Measurements from ENCODE around the gene FGF6.

The FGF6 gene

DNA sequence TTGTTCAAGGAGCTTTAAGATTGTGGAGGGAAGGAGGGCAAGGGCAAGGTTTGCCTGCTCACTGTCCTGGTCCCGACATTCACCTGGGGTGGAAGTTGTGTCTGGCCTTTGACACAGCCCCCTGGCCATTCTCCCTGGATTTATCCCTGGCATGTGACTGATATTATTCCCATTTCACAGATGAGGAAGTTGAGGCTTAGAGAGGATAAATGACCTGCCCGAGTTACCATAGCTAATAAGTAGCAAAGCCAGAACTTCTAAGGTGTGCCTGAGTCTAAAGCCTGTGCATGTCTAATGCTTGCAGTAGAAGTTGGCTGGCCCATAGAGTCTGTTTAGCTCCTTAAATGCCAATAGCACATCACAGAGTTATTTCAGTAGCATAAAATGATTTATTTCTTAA is 720 bp upstream of the FGF6 start:
- no peak for DNase-seq

DNA sequence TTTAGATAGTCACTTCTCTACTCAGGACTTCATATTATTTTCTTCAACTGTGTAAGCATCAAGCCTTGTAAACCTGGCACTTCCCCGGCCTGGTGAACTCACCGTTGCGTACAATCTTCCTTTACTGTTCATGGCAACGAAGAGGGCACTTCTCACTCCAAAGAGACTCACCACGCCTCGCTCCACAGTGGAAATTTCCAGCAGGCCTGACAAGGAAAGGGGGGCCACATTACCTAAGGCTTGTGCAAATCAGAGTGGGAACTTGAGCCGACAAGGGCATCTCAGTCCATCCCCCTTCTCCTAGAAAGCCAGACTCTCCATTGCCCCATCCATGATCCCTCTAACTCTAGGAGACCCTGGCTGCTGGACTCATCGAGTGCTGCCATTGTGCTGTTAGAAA is 1.6 kb downstream of the FGF6 start:
- no peak for DNase-seq

DNA sequence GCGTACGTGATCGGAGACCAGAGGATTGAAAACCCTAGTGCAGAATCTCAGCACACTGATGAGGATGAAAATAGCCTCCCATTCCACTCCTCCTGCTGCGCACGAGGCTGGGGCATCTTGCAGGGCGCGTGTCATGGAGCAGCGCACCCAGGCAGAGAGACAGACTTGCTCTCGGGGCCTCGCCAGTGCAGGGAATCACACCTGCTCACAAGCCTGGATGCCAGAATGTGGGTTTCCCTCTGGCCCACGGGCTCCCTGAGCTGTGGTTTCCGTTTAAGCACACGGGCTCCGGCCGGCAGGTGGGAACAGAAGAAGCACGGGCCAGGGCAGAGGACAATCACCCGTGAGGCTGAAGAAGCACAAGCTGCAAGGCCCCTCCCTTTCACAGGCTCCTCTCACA is 2.0 kb downstream of the FGF6 start:
- no peak for DNase-seq

DNA sequence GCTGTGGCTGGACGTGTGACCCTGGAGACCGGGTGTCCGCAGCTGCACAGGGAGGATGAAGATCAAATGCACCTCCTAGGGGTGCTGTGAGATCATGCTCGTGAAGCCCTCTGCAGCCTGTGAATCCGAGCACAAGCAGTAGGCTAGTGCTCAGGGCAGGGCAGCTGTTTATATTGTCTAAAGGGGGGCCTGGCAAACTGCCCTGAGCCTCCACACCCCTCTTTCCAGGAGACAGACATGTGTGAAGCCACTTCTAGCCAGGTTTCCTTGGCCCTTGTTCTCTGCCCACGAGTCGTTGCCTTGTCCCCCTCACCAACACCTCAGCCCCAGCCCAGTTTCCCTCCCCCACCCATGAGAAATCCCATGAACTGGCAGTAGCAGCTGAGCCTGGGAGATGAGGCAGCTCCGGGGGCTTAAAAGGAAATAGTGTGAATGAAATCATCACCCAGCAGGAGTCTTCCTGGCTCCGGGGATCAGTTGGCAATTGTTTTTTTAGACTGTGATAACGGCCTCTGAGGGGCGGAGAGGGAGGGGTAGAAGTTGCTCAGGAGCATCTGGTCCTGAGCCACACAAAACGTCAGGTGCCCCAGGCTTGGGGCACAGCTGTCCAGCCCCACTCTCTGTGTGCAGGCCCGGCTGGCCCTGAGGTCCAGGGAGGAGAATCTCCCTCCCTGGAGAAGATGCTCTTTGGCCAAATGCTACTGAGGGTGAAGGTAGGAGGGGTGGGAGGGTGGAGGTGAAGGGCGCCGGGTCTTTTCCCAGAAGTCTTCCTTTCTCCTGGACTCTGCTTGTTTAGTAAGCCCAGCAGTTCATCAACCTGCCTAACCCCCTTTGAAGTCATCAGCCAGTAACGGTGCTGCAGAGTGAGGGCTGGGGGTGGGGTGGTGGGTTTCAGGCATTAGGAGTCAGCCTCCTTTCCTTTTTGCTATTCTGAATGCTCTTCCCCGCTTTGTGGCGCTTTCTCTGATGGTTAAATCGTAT is 4.0 kb downstream of the FGF6 start:
- DNase-seq, result no peak

DNA sequence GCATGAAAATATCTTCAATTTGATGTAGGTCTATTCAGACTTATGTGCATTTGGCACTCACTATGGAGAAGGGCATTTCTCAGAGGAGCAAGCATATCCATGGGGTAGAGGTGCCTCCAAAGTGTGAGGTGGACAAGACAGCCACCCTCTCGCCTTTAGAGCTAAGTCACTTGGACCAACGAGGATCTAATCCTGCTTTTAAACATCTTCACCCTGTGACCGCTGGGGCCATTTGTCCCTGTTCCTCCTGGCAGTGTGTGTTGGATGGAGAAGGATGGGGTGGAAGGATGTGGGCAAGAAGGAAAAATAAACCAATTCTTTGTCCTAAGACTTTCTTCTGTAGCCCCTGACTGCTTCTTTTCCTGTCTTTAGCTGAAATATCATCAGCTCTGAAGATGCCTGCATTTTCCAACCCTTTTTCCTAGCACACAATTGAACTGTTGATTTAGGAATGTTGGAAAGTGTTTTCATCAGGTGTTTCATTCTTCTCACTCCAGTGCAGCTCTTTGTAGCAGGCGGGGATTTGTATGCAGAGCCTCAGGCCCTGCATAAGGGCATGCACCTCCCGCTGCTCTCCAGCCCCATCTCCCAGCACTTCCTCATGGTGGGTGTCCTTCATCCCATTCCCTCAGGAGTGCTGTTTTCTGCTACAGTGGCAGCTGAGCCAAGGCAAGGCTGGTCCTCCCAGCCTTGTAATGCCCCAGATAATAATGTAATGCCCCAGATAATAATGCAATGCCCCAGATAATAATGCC is 5.3 kb downstream of the FGF6 start:
- no peak for DNase-seq

- DNase-seq, result no peak
Measured at GRCh38 chr12:4439736-4440135, 5.9 kb downstream of the FGF6 start.

DNA sequence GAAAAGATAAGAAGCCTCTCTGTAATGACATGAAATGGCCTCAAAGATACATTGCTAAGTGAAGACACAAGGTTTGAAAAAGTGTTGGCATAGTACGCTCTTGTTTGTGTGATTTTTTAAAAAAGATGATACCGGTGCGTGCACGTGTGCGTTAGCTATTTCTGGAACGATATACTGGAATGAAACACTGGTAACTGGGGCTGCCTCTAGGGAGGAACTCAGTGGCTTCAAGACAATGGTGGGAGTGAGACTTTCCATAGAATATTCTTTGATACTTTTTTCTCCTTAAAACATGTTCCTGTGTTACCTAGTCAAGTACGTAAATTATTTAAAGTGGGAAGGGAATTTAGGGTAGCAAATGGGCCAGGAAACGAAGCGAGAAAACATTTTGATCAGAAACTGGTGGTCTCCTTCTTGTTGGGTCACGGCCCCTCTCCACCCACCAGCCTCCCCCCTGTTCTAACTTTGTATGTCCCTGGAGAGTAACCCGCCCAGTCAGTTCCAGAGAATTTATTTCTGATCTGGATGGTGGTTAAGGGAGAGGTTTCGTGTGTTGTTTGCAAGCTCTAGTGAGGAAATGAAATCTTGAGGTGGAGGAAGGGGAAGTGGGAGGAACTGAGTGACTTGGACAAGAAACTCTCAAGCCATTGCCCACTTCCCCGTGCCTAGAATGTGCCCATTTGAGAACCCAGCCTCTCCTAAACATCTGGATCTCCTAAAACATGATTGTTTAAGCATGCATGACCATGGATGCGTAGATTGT is 6.6 kb downstream of the FGF6 start:
- DNase-seq, result no peak

- DNase-seq, result no peak
Measured at GRCh38 chr12:4435537-4435936, 10.1 kb downstream of the FGF6 start.

- DNase-seq, result no peak
Measured at GRCh38 chr12:4434706-4435425, 10.7 kb downstream of the FGF6 start.

GRCh38 chr12:4434301-4434700 is 11.3 kb downstream of the FGF6 start:
- DNase-seq, result no peak

DNA sequence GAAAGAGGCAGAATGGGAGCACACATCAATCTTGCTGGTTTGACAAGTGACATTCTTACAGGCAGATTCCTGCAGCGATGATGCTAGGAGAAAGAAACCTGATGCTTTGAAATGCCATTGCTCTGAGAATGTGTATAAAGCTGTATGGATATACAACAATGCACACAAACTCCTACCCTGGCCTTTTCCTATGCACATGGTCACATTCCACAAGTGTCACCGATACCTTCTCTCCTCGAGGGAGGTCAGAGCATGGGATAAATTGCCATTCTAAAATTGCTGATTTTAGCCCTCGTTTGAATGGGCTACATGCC is 11.9 kb downstream of the FGF6 start:
- DNase-seq, result no peak

- DNase-seq, result no peak
Measured at GRCh38 chr12:4432878-4433744, 12.5 kb downstream of the FGF6 start.

- DNase-seq, result no peak
Measured at GRCh38 chr12:4431866-4432265, 13.7 kb downstream of the FGF6 start.

- DNase-seq, result no peak
Measured at GRCh38 chr12:4431436-4431835, 14.2 kb downstream of the FGF6 start.

DNA sequence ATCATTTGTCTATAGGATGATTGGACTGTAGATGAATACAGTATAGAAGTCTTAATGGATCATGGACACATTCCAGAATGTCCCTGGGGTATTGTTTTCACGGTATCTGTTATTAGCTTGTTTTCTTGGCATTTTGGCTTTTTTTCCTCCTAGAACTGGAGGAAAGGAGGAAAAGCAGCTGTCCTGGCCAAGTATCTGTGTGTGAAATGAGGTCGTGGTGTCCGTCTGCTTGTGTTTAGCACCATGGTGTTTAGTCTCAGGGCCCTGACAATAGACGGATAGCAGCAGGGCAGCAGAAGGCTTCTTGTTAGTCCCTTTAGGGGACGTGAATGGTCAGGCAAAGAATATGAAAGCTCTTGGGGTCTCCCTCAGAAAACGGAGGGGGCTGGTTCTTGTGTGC is 21.2 kb downstream of the FGF6 start:
- no peak for DNase-seq

DNA sequence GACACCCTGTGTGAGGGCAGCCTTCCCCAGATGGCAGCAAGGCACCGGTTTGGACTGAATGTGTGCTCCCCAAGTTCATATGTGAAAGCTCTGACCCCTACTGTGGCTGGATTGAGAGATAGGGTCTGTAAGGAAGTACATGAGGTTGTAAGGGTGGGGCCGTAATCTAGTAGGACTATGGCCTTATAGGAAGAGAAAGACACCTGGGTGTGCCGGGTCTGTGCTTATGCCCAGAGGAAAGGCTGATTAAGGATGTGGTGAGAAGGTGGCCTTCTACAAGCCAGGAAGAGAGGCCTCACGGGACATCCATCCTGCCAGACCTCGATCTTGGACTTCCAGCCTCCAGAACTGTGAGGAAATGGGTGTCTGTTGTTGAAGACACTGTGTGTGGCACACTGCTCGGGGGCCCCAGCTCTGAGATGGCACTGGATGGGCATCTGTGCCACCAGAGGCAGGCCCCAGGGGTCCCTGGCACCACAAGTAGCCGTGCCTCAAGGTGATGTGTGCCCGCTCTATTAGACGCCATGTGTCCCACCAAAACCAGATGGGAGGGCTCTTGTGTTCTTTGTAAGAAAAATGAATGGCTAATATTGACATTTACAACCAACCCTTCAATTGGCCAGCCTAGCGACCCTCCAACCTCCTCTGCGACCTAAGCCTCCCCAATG is 22.0 kb downstream of the FGF6 start:
- DNase-seq, result no peak

- no peak for DNase-seq
Measured at GRCh38 chr12:4422985-4423384, 22.6 kb downstream of the FGF6 start.

- DNase-seq, result no peak
Measured at GRCh38 chr12:4421590-4422031, 24.0 kb downstream of the FGF6 start.

GRCh38 chr12:4420138-4420670 is 25.4 kb downstream of the FGF6 start:
- DNase-seq, result no peak

DNA sequence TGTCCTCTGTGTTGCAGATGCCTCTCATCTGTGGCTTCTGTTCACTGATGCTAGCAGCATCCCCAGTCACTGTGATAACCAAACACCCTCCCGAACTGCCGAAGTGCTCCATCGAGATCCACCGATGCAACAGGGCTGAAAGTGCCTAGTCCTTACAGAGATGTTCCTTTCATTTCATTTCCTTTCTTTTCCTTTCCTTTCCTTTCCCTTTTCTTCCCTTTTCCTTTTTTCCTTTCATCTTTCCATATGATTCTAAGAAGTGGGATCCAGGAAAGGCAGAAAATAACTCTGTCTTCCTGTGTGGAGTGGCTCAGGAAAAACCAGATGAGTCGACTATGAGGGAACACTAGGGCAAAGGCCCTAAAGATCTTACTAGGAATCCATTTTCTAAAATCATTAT is 26.7 kb downstream of the FGF6 start:
- no peak for DNase-seq

GRCh38 chr12:4417936-4418335 is 27.7 kb downstream of the FGF6 start:
- no peak for DNase-seq

Data from NCI-H446 treated with DMSO at 0.1 percent for 48 hours (cell line).